Anterior cingulate cortex (tissue), 58 donors: Measurements from ENCODE around the gene TBC1D19.
"Not testable (repeated sequence)": the region's sequence is repeated elsewhere in the genome, so short reads cannot be mapped to it uniquely, and the experiment has no call there.

Source experiments
- DNase-seq, 58 donors: peaks; one replicate each; lab custom pipeline; 2025; lab: John Stamatoyannopoulos, UW

The TBC1D19 gene

GRCh38 chr4:26679040-26679695, 95.3 kb downstream of the TBC1D19 start:
- not testable (repeated sequence) for DNase-seq

- no peak for DNase-seq
Measured at GRCh38 chr4:26682436-26682835, 98.6 kb downstream of the TBC1D19 start.

GRCh38 chr4:26685250-26685649, 101.4 kb downstream of the TBC1D19 start:
- no peak for DNase-seq

GRCh38 chr4:26687728-26688127, 103.8 kb downstream of the TBC1D19 start:
- no peak for DNase-seq

GRCh38 chr4:26690506-26690905, 106.6 kb downstream of the TBC1D19 start:
- no peak for DNase-seq

- no peak for DNase-seq
Measured at GRCh38 chr4:26692014-26692726, 108.3 kb downstream of the TBC1D19 start.

GRCh38 chr4:26694131-26694530, 110.2 kb downstream of the TBC1D19 start:
- DNase-seq, result not testable (repeated sequence)

- no peak for DNase-seq
Measured at GRCh38 chr4:26700110-26700509, 116.2 kb downstream of the TBC1D19 start.

- DNase-seq, result no peak
Measured at GRCh38 chr4:26701095-26701494, 117.2 kb downstream of the TBC1D19 start.

GRCh38 chr4:26701786-26702227, 117.9 kb downstream of the TBC1D19 start:
- DNase-seq, result no peak

GRCh38 chr4:26707342-26707741, 123.5 kb downstream of the TBC1D19 start:
- no peak for DNase-seq

GRCh38 chr4:26709246-26709645, 125.4 kb downstream of the TBC1D19 start:
- no peak for DNase-seq

GRCh38 chr4:26713563-26714151, 129.8 kb downstream of the TBC1D19 start:
- no peak for DNase-seq

- no peak for DNase-seq
Measured at GRCh38 chr4:26715636-26716242, 131.9 kb downstream of the TBC1D19 start.

- no peak for DNase-seq
Measured at GRCh38 chr4:26717332-26717731, 133.4 kb downstream of the TBC1D19 start.

GRCh38 chr4:26719954-26720552, 136.2 kb downstream of the TBC1D19 start:
- no peak for DNase-seq

GRCh38 chr4:26721685-26722084, 137.8 kb downstream of the TBC1D19 start:
- no peak for DNase-seq

- DNase-seq, result no peak
Measured at GRCh38 chr4:26723216-26723615, 139.3 kb downstream of the TBC1D19 start.

GRCh38 chr4:26724534-26724933, 140.7 kb downstream of the TBC1D19 start:
- no peak for DNase-seq

- DNase-seq, result no peak
Measured at GRCh38 chr4:26726655-26727387, 142.9 kb downstream of the TBC1D19 start.
